Measurements from ENCODE around the gene C1QTNF8.
"Not testable (repeated sequence)": the region's sequence is repeated elsewhere in the genome, so short reads cannot be mapped to it uniquely, and the experiment has no call there.

The C1QTNF8 gene

DNA sequence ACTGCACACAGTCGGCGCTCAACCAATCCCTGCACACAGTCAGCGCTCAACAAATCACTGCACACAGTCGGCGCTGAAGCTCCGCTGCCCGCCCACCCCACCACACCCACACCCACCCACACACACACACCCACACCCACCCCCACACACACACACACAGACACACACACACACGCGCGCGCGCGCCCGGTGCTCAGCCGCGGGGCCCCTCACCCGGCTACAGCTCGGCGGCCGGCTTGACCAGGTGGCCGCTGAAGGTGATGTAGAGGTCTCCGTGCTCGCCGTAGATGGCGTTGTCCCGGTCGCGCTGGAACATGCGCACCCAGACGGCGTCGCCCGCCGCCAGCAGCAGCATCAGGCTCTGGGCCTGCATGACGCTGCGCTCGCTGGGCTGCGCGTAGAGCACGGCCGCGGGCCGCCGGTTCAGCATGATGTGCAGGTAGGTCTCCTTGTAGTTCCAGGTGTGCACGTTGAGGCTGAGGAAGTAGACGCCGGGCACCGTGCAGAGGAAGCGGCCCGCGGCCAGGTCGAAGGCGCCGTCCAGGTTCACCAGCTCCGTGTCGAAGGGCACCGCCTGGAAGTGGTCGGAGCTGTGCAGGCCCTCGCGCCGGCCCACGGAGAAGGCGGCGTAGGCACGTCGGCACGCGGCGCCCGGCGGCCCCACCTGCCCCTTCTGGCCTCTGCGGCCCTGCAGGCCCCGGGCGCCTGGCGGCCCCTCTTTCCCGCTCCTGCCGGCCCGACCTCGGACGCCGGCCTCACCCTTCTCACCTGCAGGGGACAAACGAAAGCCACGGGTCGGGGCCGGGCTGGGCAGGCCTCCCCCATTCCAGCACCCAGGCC is 2.5 kb downstream of the C1QTNF8 start:
- peaks cover 8% of the 10 kb centered on the region for H3K4me1 Mint-ChIP-seq
- no peak overlapping the region for H3K27ac Mint-ChIP-seq
- no peaks in the 10 kb centered on the region for H3K36me3 Mint-ChIP-seq (ENCODE audit: low read depth)
- H3K9me3 Mint-ChIP-seq, result no peaks in the 10 kb centered on the region
- H3K4me3 Mint-ChIP-seq, result no peak overlapping the region
- TF ChIP-seq, protein P1, sequence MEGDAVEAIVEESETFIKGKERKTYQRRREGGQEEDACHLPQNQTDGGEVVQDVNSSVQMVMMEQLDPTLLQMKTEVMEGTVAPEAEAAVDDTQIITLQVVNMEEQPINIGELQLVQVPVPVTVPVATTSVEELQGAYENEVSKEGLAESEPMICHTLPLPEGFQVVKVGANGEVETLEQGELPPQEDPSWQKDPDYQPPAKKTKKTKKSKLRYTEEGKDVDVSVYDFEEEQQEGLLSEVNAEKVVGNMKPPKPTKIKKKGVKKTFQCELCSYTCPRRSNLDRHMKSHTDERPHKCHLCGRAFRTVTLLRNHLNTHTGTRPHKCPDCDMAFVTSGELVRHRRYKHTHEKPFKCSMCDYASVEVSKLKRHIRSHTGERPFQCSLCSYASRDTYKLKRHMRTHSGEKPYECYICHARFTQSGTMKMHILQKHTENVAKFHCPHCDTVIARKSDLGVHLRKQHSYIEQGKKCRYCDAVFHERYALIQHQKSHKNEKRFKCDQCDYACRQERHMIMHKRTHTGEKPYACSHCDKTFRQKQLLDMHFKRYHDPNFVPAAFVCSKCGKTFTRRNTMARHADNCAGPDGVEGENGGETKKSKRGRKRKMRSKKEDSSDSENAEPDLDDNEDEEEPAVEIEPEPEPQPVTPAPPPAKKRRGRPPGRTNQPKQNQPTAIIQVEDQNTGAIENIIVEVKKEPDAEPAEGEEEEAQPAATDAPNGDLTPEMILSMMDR (IDR thresholded peaks at IDR 0.05; ENCODE audit: unreplicated experiment in 3 of 3), result no peak
- no peaks in the 10 kb centered on the region for H3K27me3 Mint-ChIP-seq (ENCODE audit: low read depth)

DNA sequence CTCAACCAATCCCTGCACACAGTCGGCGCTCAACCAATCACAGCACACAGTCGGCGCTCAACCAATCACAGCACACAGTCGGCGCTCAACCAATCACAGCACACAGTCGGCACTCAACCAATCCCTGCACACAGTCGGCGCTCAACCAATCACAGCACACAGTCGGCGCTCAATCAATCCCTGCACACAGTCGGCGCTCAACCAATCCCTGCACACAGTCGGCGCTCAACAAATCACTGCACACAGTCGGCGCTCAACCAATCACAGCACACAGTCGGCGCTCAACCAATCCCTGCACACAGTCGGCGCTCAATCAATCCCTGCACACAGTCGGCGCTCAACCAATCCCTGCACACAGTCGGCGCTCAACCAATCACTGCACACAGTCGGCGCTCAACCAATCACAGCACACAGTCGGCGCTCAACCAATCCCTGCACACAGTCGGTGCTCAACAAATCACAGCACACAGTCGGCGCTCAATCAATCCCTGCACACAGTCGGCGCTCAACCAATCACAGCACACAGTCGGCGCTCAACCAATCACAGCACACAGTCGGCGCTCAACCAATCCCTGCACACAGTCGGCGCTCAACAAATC is 3.3 kb downstream of the C1QTNF8 start:
- H3K9me3 Mint-ChIP-seq; H3K27ac Mint-ChIP-seq; H3K27me3 Mint-ChIP-seq (ENCODE audit: low read depth); H3K36me3 Mint-ChIP-seq (ENCODE audit: low read depth); H3K4me3 Mint-ChIP-seq; H3K4me1 Mint-ChIP-seq: not testable (repeated sequence)

DNA sequence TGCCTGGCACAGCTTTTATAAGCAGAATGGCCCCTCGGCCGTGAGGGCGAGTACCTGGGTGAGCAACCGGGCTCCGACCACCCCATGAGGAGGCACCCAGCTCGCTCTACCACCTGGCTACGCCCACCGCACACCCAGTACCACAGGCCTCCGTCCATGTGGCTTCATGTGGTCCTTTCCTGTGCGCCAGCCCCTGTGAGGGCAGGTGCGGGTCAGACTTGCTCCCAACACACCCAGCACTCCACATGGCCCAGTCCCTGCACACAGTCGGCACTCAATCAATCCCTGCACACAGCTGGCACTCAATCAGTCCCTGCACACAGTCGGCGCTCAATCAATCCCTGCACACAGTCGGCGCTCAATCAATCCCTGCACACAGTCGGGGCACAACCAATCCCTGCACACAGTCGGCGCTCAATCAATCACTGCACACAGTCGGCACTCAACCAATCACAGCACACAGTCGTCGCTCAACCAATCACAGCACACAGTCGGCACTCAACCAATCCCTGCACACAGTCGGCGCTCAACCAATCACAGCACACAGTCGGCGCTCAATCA is 4.0 kb downstream of the C1QTNF8 start:
- Mint-ChIP-seq H3K27me3 (ENCODE audit: low read depth) (peaks cover 8% of the 10 kb centered on the region), H3K27ac (peak overlapping the region in 1 of 3 experiments; percentile 50), H3K36me3 (ENCODE audit: low read depth) (no peaks in the 10 kb centered on the region), H3K4me3 (no peak overlapping the region), H3K9me3 (no peaks in the 10 kb centered on the region), H3K4me1 (peaks cover 8% of the 10 kb centered on the region)
- TF ChIP-seq, protein P1 (IDR thresholded peaks at IDR 0.05; ENCODE audit: unreplicated experiment in 3 of 3), result no peak

DNA sequence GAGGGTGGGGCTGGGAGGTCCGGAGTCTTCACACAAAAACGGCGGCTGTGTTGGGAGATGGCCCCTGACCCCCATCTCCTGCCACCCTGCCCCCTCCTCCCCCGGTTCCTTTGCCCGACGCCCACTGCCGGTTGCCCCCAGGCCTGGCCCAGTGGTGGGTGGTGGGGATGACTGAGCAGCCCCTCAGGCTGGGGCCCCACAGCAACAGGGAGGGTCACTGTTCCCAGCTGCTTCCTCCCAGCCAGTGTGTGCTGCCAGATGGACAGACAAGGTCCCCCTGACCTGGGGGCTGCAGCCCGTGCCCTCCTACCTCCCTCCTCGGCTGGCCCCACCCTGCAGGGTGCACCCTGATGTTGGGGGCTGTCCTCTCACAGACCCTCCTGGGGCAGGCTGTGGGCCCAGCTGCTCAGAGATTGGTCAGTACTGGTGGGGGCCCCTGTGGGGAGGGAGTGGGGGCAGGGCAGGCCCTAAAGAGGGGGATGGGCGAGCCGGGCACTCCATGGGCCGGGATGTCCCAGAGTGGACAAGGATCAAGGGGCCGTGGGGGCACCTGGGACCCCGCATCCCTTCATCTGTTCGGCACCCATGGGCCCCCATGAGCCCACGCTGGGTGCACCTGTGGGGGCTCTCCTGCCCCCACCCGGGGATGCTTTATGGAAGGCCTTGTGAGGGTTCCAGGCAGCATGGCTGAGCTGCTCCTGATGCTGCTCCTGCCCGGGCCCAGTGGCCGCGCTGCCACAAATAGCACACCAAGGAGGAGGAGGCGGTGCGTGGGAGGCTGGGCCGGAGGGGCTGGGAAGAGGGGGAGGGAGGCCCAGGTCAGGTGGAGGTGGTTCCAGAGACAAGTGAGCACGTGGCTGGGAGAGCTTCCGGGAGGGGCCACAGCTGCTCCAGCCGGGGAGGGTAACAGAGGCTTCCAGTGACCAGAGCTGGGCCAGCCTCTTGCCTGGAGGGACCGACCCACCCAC is 5.1 kb downstream of the C1QTNF8 start:
- Mint-ChIP-seq H3K4me3 (no peak overlapping the region), H3K9me3 (peaks cover under 1% of the 10 kb centered on the region), H3K27me3 (ENCODE audit: low read depth) (peaks cover 8% of the 10 kb centered on the region), H3K4me1 (peaks cover 8% of the 10 kb centered on the region), H3K27ac (no peak overlapping the region), H3K36me3 (ENCODE audit: low read depth) (no peaks in the 10 kb centered on the region)
- TF ChIP-seq, protein P1 (IDR thresholded peaks at IDR 0.05; ENCODE audit: unreplicated experiment in 3 of 3), result no peak

DNA sequence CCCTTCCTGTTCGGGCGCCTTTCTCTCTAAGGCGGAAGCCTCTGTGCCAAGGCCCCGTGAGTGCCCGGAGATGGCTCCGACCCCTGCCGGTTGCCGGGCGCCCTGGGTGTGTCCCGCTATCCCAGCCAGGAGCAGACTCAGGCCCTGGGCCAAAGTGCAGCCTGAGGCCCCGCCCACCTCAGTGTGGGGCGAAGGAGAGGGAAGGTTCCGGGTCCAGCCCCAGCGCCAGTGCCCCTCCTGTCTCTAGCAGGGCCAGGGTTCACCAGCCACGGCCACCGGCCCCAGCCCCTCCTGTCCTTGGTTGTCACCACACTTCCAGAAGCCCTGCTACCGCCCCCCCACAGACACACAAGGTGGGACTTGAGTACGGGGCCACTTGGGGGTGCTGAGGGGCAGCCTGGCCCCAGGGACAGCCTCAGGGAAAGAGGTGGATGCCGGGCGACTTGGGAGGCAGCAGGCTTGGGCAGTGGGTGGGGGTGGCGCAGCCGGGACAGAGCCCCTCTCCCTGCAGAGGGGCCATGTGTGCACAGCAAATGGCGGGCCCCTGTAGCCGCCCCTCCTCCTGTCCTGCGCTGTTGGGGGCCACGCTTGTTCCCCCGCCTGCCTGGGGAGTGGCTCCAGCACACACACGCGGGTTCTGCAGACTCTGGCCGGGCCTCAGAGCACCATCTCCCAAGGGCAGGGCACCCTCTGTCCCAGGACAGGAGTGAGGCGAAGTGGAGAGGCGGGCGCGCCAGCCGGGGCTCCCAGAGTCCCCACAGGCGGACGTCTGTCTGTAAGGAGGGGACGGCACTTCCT is 6.0 kb downstream of the C1QTNF8 start:
- Mint-ChIP-seq H3K27me3 (ENCODE audit: low read depth) (peaks cover 12% of the 10 kb centered on the region), H3K36me3 (ENCODE audit: low read depth) (peaks cover 4% of the 10 kb centered on the region), H3K9me3 (peaks cover 10% of the 10 kb centered on the region), H3K27ac (no peak overlapping the region), H3K4me3 (no peak overlapping the region), H3K4me1 (peaks cover 8% of the 10 kb centered on the region)
- TF ChIP-seq, protein P1 (IDR thresholded peaks at IDR 0.05; ENCODE audit: unreplicated experiment in 3 of 3), result no peak

All from nephron (organoid).